NB4 (cell line): ENCODE results near the gene APOL4.

Experiments
- DNase-seq: peaks from one replicate; pipeline ENCODE4 v3.0.0; 2010; ENCODE audit warnings: low read depth
- H3K4me3 ChIP-seq: one replicate; pipeline ENCODE4 v1.5.1; 2011; ENCODE audit warnings: mild to moderate bottlenecking, low read depth, low read length, moderate library complexity
- CTCF ChIP-seq: IDR thresholded peaks from one replicate; pipeline ENCODE4 v1.5.1; 2012; ENCODE audit warnings: low read depth, low read length
- MAX ChIP-seq: IDR thresholded peaks from 2 replicates; pipeline ENCODE4 v1.6.1; 2011; ENCODE audit warnings: low read depth, low read length
- MYC ChIP-seq: IDR thresholded peaks from 2 replicates; pipeline ENCODE4 v1.6.1; 2011; ENCODE audit warnings: low read depth, low read length
- POLR2A ChIP-seq: IDR thresholded peaks from 2 replicates; pipeline ENCODE4 v1.6.1; 2011; ENCODE audit warnings: mild to moderate bottlenecking; ENCODE audit not compliant: insufficient read length; ENCODE audit errors: extremely low read depth

The APOL4 gene

GRCh38 chr22:36222887-36223450 lies 21.4 kb upstream of the APOL4 start:
- TF ChIP-seq MYC (no peak), MAX (no peak), CTCF (no peak), POLR2A (no peak)
- no peak for DNase-seq
- H3K4me3 ChIP-seq, result no peak overlapping the region

- TF ChIP-seq POLR2A, result no peak
- TF ChIP-seq MYC, result no peak
- no peak for TF ChIP-seq MAX
- TF ChIP-seq CTCF, result peak; percentile 73
- peak; percentile 48 for DNase-seq
- H3K4me3 ChIP-seq, result no peak overlapping the region
Measured at GRCh38 chr22:36221799-36222751, 20.5 kb upstream of the APOL4 start.

- TF ChIP-seq POLR2A (no peak), MAX (no peak), CTCF (no peak), MYC (no peak)
- DNase-seq, result no peak
- no peak overlapping the region for H3K4me3 ChIP-seq
Measured at GRCh38 chr22:36220451-36220921, 18.9 kb upstream of the APOL4 start.

GRCh38 chr22:36218648-36219193 lies 17.1 kb upstream of the APOL4 start:
- no peak for TF ChIP-seq MYC
- DNase-seq, result peak; percentile 16
- no peak overlapping the region for H3K4me3 ChIP-seq

GRCh38 chr22:36215981-36216380 lies 14.4 kb upstream of the APOL4 start:
- no peak overlapping the region for H3K4me3 ChIP-seq
- DNase-seq, result no peak
- no peak for TF ChIP-seq POLR2A
- TF ChIP-seq MYC, result no peak
- TF ChIP-seq CTCF, result no peak
- no peak for TF ChIP-seq MAX

GRCh38 chr22:36213586-36213985 lies 12.0 kb upstream of the APOL4 start:
- H3K4me3 ChIP-seq, result no peak overlapping the region
- TF ChIP-seq MYC, result no peak
- no peak for TF ChIP-seq MAX
- no peak for TF ChIP-seq CTCF
- TF ChIP-seq POLR2A, result no peak
- DNase-seq, result no peak
